ENCODE data around the gene CCDC192. TPM values are rescaled to one million over a fixed set of nuclear protein-coding genes. Genes with fewer than 3 reads are reported as not detected.
A peak's percentile ranks its signal among the peaks of the same experiment; 100 is the strongest.

The CCDC192 gene
- total RNA-seq, 1 donor from 2014 or later: not detected

GRCh38 chr5:127830829-127831598 lies 127.8 kb downstream of the CCDC192 start:
- Mint-ChIP-seq H3K27ac (ENCODE audit: unreplicated experiment) (no peak overlapping the region), H3K4me1 (ENCODE audit: low read depth, unreplicated experiment) (peaks cover 8% of the 10 kb centered on the region), H3K4me3 (ENCODE audit: unreplicated experiment) (no peak overlapping the region), H3K9me3 (ENCODE audit: unreplicated experiment) (no peaks in the 10 kb centered on the region), H3K36me3 (ENCODE audit: low read depth, unreplicated experiment) (no peaks in the 10 kb centered on the region), H3K27me3 (ENCODE audit: low read depth, unreplicated experiment) (no peaks in the 10 kb centered on the region)
- FAIRE-seq (no peak), DNase-seq (ENCODE audit: low read depth) (no peak)
- Histone ChIP-seq H2AFZ (ENCODE audit: low read depth, low read length) (no peak overlapping the region), H3K4me2 (ENCODE audit: low read length) (no peak overlapping the region), H3K79me2 (ENCODE audit: insufficient read depth, low read length) (no peaks in the 10 kb centered on the region), H3K27me3 (ENCODE audit: insufficient read depth, low read length) (no peaks in the 10 kb centered on the region), H4K20me1 (ENCODE audit: insufficient read depth, low read length) (no peaks in the 10 kb centered on the region), H3K36me3 (ENCODE audit: insufficient read depth, low read length) (no peaks in the 10 kb centered on the region), H3K9ac (ENCODE audit: low read length) (no peak overlapping the region), H3K27ac (ENCODE audit: low read depth, low read length) (no peak overlapping the region), H3K9me3 (ENCODE audit: insufficient read depth, low read depth, low read length) (no peaks in the 10 kb centered on the region), H3K4me1 (ENCODE audit: insufficient read depth, low read length) (peaks cover 4% of the 10 kb centered on the region), H3K4me3 (ENCODE audit: insufficient read depth, low read depth, low read length) (no peak overlapping the region)
- TF ChIP-seq, protein P1, sequence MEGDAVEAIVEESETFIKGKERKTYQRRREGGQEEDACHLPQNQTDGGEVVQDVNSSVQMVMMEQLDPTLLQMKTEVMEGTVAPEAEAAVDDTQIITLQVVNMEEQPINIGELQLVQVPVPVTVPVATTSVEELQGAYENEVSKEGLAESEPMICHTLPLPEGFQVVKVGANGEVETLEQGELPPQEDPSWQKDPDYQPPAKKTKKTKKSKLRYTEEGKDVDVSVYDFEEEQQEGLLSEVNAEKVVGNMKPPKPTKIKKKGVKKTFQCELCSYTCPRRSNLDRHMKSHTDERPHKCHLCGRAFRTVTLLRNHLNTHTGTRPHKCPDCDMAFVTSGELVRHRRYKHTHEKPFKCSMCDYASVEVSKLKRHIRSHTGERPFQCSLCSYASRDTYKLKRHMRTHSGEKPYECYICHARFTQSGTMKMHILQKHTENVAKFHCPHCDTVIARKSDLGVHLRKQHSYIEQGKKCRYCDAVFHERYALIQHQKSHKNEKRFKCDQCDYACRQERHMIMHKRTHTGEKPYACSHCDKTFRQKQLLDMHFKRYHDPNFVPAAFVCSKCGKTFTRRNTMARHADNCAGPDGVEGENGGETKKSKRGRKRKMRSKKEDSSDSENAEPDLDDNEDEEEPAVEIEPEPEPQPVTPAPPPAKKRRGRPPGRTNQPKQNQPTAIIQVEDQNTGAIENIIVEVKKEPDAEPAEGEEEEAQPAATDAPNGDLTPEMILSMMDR (IDR thresholded peaks at IDR 0.05; ENCODE audit: insufficient read depth, low read depth, low read length): no peak
- no peak for TF ChIP-seq EZH2 (IDR thresholded peaks at IDR 0.05; ENCODE audit: insufficient read depth, low read length)

DNA sequence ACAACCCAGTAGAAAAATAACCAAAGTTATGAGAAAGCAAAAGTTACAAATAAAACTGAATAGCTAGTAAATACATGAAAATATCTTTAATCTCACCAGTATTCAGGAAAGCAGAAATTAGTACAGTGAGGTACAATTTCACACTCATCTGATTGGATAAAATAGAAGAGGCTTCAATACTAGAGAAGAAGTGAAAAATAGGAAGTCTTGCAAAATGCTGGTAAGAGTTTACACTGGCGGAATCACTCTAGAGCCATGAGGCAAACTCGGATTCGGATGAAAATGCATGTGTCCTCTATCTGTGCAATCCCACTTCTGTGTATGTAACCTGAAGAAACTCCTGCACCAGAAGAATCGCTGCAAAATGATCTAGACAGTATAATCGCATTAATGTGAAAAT lies 128.9 kb downstream of the CCDC192 start:
- Mint-ChIP-seq H3K4me3 (ENCODE audit: unreplicated experiment) (no peak overlapping the region), H3K4me1 (ENCODE audit: low read depth, unreplicated experiment) (peaks cover 5% of the 10 kb centered on the region), H3K9me3 (ENCODE audit: unreplicated experiment) (peaks cover 1% of the 10 kb centered on the region), H3K27me3 (ENCODE audit: low read depth, unreplicated experiment) (no peaks in the 10 kb centered on the region), H3K27ac (ENCODE audit: unreplicated experiment) (no peak overlapping the region), H3K36me3 (ENCODE audit: low read depth, unreplicated experiment) (no peaks in the 10 kb centered on the region)
- Histone ChIP-seq H3K27me3 (ENCODE audit: insufficient read depth, low read length) (no peaks in the 10 kb centered on the region), H2AFZ (ENCODE audit: low read depth, low read length) (no peak overlapping the region), H4K20me1 (ENCODE audit: insufficient read depth, low read length) (no peaks in the 10 kb centered on the region), H3K9ac (ENCODE audit: low read length) (no peak overlapping the region), H3K4me3 (ENCODE audit: insufficient read depth, low read depth, low read length) (no peak overlapping the region), H3K27ac (ENCODE audit: low read depth, low read length) (no peak overlapping the region), H3K9me3 (ENCODE audit: insufficient read depth, low read depth, low read length) (peaks cover 3% of the 10 kb centered on the region), H3K4me2 (ENCODE audit: low read length) (no peak overlapping the region), H3K4me1 (ENCODE audit: insufficient read depth, low read length) (no peaks in the 10 kb centered on the region), H3K36me3 (ENCODE audit: insufficient read depth, low read length) (no peaks in the 10 kb centered on the region), H3K79me2 (ENCODE audit: insufficient read depth, low read length) (no peaks in the 10 kb centered on the region)
- FAIRE-seq: no peak
- TF ChIP-seq, protein P1 (IDR thresholded peaks at IDR 0.05; ENCODE audit: insufficient read depth, low read depth, low read length): no peak
- no peak for TF ChIP-seq EZH2 (IDR thresholded peaks at IDR 0.05; ENCODE audit: insufficient read depth, low read length)
- no peak for DNase-seq (ENCODE audit: low read depth)

DNA sequence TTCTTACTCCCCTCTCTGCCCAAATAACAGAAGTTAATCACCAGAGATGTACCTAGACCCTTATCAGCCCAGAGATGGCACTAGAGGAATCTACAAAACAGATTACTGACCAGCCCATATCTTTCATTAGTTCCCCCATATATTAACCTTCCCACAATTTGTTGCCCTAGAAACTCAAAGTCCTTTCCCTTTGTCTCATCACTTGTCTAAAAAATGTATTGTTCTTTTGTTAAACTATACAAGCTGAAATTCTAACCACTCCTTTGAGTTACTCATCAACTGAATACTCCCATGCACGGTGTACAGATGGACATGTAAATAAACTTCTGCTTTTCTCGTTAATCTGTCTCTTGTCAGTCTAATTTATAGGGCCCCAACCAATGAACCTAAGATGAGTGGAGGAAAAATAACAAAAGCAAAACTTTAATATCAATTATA lies 130.9 kb downstream of the CCDC192 start:
- Histone ChIP-seq H3K36me3 (ENCODE audit: insufficient read depth, low read length) (no peaks in the 10 kb centered on the region), H2AFZ (ENCODE audit: low read depth, low read length) (no peak overlapping the region), H3K9me3 (ENCODE audit: insufficient read depth, low read depth, low read length) (peaks cover 3% of the 10 kb centered on the region), H3K4me2 (ENCODE audit: low read length) (no peak overlapping the region), H3K4me3 (ENCODE audit: insufficient read depth, low read depth, low read length) (no peak overlapping the region), H3K4me1 (ENCODE audit: insufficient read depth, low read length) (peaks cover 3% of the 10 kb centered on the region), H3K27me3 (ENCODE audit: insufficient read depth, low read length) (no peaks in the 10 kb centered on the region), H3K27ac (ENCODE audit: low read depth, low read length) (no peak overlapping the region), H3K9ac (ENCODE audit: low read length) (no peak overlapping the region), H3K79me2 (ENCODE audit: insufficient read depth, low read length) (no peaks in the 10 kb centered on the region), H4K20me1 (ENCODE audit: insufficient read depth, low read length) (no peaks in the 10 kb centered on the region)
- Mint-ChIP-seq H3K9me3 (ENCODE audit: unreplicated experiment) (peaks cover 2% of the 10 kb centered on the region), H3K27me3 (ENCODE audit: low read depth, unreplicated experiment) (no peaks in the 10 kb centered on the region), H3K36me3 (ENCODE audit: low read depth, unreplicated experiment) (no peaks in the 10 kb centered on the region), H3K4me3 (ENCODE audit: unreplicated experiment) (no peak overlapping the region), H3K4me1 (ENCODE audit: low read depth, unreplicated experiment) (peaks cover 11% of the 10 kb centered on the region), H3K27ac (ENCODE audit: unreplicated experiment) (no peak overlapping the region)
- TF ChIP-seq EZH2 (IDR thresholded peaks at IDR 0.05; ENCODE audit: insufficient read depth, low read length): no peak
- TF ChIP-seq, protein P1 (IDR thresholded peaks at IDR 0.05; ENCODE audit: insufficient read depth, low read depth, low read length): no peak
- DNase-seq (ENCODE audit: low read depth) (peak; percentile 22), FAIRE-seq (no peak)

Measured in astrocyte (in vitro differentiated cells and primary cell).